ENCODE results near the gene NEURL1B.

DNA sequence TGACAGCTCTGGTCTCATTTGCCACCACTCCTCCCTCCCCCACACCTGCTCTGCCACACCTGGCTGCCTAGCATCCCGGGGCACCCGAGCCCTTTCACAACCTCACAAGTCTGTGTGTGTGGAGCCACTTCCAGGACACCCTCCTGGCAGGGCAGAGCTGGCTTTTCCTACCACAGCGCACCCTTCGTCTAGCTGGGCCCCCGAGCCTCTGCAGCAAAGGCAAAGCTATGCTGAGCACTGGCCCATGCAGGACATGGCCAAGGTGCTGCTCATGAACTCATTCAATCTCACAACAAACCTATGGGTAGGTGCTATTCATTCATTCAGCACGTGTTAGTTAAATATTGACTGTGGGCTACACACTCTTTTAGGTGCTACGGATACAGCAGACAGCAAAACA, 86.5 kb downstream of the NEURL1B start:
- TF ChIP-seq, protein P1, sequence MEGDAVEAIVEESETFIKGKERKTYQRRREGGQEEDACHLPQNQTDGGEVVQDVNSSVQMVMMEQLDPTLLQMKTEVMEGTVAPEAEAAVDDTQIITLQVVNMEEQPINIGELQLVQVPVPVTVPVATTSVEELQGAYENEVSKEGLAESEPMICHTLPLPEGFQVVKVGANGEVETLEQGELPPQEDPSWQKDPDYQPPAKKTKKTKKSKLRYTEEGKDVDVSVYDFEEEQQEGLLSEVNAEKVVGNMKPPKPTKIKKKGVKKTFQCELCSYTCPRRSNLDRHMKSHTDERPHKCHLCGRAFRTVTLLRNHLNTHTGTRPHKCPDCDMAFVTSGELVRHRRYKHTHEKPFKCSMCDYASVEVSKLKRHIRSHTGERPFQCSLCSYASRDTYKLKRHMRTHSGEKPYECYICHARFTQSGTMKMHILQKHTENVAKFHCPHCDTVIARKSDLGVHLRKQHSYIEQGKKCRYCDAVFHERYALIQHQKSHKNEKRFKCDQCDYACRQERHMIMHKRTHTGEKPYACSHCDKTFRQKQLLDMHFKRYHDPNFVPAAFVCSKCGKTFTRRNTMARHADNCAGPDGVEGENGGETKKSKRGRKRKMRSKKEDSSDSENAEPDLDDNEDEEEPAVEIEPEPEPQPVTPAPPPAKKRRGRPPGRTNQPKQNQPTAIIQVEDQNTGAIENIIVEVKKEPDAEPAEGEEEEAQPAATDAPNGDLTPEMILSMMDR (IDR thresholded peaks at IDR 0.05), result no peak
- no peak for TF ChIP-seq EZH2 (IDR thresholded peaks at IDR 0.05; ENCODE audit: borderline replicate concordance, insufficient read depth, low read depth, low read length, poor library complexity, severe bottlenecking)

Measured in B cell (primary cell).